ENCODE measurements around the gene ANKS1A.
"Not testable (repeated sequence)": the region's sequence is repeated elsewhere in the genome, so short reads cannot be mapped to it uniquely, and the experiment has no call there.

ANKS1A gene

GRCh38 chr6:35086636-35087360, 197.7 kb downstream of the ANKS1A start:
- no peak for DNase-seq (ENCODE audit: low spot score)

DNA sequence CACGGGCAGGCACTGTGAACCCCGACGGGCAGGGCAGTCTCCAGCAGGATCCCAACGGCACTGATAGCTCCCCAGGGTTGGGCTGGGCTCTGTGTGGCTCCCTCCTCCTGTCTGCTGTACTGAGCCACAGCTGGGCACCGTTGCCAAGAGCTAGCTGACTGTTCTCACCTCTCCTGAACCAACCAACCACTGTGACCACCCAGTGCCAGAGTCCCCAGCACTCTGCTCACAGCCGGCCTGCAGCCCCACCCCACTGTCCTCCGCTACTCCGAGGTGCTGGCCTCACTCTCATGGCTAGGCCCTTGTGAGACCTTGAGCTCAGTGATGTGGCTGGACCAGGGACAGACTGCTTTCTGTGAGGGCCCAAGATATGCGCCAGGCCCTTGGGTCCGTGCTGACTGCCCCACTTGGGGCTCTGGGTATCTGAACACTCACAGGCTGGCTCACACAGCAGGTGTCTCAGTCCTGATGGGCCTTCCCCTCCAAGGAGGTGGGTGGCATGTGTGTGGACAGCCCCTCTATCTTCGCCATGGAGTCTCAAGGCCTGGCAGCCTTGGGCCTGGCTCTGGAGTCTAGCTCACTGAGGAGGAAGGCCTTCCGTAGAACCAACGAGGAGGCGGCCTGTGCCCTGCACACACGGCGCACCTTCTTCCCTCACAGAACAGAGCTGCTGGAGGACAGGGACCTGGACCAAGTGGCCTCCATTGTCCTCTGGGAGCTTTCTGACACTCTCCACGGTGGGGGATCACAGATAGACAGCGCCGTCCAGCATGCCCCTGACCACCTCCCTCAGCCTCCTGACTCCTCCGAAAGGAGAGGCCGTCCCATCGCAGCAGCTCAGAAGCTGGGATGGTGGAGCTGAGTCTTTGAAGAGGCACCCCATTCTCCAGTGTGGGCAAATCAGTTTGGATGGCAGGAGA, 198.6 kb downstream of the ANKS1A start:
- no peak for DNase-seq (ENCODE audit: low spot score)

DNA sequence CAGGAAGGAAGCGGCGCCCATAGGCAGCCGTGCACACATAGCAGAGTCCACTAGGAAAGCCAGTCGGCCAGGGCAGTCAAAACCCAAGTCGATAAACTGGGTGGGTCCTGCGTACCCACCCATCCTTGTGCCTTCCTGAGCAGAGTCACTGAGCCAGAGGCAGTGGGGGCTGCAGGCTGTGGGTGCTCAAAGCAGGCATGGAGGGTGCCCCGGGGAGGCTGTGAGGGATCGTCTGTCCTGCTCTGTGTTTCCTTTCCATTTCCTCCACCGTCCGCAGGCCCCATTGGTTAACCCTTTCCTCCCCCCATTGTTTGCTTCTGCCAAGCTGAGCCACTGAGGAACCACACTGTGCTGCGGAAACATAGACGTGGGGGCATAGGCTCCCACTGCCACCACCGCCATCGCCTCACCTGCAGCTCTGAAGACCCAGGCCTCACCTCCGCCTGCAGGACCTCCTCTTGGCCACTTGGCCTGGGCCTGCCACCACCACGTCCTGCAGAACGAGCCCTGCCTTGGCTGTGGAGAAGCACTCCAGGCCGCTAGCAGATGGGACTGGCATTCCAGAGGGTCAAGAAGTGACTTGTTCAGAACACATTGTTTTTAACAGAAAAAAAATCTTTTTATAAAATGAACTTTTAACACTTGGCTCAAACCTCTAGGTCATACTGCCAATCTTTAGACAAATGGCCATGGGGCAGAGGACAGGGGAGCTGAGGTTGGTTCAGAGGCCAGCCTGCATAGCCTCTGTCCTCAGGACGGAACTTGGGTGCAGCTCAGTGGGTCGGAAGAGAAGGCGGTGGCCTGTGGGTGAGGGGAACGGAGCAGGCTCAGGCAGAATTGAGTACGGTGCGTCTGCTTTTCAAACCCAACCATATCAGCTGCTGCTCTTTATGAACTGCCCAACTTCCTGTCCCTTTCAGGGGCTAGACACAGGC, 199.5 kb downstream of the ANKS1A start:
- DNase-seq (ENCODE audit: low spot score), result no peak

DNA sequence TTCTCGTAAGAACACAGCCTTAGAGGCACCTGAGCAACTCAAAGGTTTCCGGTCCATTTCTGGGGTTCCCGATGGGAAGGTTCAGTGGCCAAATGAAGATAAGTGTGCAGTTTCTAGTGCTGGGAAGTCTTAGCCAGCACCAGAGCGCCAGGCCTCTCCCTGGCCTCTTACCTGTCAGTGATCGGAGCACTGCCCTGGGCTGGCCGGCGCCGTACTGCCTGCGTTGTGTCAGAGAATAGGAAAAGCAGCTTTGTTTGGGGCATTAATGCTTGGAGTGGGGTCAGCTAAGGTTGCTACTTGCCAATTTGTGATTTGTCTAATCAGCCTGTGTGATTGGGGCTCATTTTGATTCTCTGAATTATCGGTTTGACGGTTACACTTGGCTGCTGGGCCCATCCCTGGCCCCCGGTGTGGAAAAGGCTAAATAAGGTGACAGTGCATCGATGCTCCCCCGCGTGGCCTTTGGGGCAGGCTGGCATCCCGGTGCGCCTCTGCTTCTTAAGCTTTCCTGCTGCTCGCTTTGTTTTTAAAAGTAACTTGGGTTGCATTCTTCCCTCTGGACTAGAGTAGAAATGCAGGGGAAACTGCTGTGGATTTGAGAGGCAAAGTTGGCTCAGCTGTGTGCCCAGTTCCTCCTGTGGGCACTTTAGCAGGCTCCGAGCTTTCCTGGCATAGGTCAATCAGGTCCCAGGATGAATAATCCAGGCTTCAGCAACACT, 200.3 kb downstream of the ANKS1A start:
- no peak for DNase-seq (ENCODE audit: low spot score)

DNA sequence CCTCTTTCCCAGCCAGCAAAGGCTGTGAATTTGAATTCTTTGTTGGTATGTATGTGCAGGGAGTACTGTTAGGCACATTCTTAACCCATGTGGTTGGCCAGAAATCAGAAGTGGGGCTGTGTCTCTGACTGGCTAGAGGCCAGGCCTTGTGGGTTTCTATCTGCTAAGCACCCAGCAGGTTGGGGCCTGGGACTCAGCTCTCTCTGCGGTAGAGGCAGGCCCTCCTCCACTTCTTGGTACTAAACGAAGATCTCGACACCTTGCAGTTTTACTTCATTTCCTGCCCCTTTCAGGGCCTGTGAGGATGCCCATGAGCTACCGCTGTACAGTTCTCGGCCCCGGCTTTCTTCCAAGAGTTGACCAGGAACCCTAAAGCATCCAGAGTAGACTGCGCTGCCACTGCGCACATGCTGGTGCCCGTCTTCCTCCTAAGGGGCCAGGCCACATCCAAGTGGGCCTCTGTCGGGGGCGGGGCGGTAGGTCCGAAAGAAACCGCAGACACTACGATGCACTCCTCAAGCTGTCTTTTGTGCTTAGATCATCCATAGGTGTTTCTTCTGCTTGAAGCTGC, 201.0 kb downstream of the ANKS1A start:
- no peak for DNase-seq (ENCODE audit: low spot score)

DNA sequence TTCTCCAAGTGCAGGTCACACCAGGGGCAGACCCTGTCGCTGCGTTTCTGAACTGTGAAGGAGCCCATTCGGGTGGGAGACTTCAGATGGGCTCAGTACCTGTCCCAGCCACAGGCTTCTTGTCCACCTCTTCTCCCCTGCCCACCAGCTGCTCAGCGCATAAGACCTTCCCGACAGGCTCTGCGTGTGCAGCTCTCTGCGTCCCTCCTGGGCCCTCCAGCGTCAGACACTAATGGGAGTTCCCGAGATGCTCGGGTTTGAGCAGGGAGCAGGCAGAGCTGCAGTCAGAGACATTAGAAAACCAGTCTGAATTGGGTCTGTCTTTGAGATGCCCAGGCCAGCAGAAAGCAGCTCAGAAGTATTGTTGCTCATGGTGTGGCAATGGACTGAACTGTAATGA, 201.7 kb downstream of the ANKS1A start:
- DNase-seq (ENCODE audit: low spot score), result no peak

- no peak for DNase-seq (ENCODE audit: low spot score)
Observed at GRCh38 chr6:35091346-35092083, 202.5 kb downstream of the ANKS1A start.

DNA sequence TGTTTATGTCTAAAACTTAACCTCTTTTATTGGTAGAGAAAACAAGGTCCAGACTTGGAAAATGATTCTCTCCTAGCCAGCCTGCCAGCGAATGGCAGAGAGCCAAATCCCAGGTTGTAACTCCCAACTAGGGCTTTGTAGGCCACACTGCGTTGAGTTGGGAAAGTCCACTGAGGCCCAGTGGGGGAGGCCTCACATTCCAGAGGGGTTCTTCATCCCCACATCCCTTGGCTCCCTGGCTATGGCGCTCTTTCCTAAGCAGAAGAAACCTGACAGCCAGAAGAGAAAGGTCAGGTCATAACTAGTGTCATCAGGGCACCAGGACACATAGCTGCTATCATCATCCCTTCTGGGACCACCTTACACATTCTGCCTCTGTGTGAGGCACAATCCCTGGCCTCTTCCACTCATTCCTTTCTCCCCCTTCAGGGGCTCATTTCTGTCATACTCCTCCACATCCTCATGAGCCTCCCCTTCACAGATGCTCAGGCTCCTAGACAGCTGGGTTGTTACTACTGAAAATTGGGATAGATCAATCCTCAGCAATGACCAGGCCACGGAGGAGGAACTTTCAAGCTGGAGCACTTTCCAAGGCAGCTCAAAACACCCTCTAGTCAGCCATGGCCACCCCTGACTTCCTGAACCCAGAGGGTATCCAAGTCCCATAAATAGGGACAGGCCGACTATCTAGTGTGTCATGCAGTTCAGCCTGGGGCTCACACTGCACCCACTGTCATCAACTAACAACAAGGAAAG, 203.5 kb downstream of the ANKS1A start:
- peak; percentile 32 for DNase-seq (ENCODE audit: low spot score)

DNA sequence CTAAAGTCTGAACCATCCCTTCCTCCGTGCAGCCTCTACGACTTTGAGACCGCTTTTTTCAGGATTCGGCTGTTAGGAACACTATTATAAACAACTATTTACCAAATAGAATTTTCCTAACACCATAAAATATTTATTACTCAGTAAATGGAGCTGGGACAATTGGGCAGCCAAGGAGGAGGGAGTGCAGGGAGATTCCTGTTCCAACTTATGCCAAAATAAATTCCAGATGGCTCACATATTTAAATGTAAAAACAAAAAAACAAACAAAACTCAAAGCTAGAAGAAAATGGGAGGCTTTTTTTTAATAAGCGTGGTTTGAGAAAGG, 204.0 kb downstream of the ANKS1A start:
- DNase-seq (ENCODE audit: low spot score), result no peak

- no peak for DNase-seq (ENCODE audit: low spot score)
Observed at GRCh38 chr6:35093783-35094182, 204.7 kb downstream of the ANKS1A start.

DNA sequence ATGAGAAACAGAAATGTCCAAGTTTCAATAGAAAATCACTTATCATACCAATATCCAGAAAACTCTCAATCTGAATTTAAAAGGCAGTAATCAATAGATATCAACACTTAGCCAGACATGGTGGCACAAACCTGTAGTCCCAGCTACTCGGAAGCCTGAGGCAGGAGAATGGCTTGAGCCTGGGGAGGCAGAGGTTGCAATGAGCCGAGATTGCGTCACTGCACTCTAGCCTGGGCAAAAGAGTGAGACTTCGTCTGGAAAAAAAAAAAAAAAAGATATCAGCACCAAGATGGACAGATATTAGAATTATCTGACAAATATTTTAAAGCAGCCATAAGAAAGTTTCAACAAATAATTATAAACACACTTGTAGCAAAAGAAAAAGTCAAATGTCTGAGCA, 205.1 kb downstream of the ANKS1A start:
- DNase-seq (ENCODE audit: low spot score), result no peak

DNA sequence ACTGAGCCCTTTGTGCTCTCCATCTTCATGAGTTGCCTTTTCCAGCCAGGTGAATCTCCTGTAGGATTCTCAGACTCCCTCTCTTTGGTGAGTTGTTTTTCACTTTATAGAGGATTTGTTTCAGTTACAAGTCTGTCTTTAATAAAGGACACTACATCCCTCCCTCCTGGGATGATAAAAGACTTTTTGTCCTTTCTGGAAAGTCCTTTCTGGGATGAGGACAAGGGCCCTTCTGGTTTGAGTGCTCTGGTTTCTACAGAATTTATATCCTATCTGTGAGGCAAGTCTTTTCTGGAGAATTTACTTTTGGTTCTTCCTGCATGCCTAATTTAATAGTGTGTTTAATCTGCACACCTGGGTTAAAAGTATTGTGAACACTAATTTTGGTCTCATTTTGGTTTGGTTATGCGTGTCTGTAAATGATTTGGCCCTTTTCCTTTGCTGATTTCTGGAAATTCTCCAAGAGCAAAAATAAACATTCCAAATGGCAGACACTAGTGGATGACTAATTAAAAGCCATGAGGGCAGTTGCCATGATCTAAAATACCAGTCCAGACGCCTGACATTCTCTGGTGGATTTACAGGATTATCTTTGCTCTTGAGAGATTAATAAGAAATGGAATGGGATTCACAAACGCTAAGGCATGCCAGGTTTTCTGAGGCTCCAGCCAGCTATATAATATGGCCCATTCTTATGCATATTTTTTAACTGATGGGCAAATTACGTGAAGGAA, 207.2 kb downstream of the ANKS1A start:
- DNase-seq (ENCODE audit: low spot score), result peak; percentile 41

DNA sequence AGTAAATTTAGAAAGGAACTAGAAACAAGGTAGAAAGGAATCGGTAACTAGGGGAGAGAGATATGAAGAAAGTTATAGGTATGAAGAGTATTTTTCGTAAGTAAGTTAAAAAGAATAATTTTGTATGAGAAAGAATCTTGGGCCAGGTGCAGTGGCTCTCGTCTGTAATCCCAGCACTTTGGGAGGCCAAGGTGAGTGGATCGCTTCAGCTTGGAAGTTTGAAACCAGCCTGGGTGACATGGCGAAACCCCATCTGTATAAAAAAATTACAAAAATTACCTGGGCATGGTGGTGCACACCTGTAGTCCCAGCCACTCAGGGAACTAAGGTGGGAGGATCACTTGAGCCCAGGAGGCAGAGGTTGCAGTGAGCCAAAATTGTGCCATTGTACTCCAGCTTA, 210.1 kb downstream of the ANKS1A start:
- no peak for DNase-seq (ENCODE audit: low spot score)

- no peak for DNase-seq (ENCODE audit: low spot score)
Observed at GRCh38 chr6:35105078-35105477, 216.0 kb downstream of the ANKS1A start.

DNA sequence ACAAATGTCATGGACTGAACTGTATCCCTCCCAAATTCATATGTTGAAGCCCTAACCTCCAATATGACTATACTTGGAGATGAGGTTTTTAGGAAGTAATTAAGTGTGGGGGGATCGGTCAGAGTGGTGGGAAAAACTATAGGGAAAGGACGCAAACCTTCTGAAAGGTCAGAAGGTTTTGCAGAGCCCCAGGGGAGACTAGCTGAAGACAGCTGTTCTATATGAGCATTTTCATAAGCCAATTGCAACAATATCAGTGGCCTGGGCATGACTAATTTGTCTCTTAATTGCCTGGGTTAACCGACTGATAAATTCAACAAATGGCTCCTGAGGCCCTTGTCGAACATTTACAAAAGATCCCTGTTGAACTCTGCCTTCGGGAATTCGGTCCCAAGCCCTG, 217.0 kb downstream of the ANKS1A start:
- DNase-seq (ENCODE audit: low spot score), result not testable (repeated sequence)

DNA sequence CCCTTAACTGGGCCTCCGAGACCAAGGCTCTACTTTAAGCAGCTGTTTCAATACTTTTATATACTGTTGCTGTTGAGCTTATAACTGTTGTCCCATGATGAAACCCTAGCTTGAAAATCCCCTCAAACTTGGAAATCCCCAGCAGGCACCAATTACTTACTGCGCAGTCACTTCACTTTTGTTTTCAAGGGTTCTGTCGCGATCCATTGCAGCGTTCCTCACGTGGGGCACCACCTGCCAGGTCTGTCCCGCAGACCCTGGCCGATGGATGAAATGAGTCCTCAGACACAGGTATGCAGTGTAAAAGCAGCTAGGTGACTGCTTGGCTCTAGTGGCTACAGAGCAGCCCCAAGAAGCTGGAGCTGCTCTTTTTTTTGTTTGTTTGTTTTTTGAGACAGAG, 218.2 kb downstream of the ANKS1A start:
- not testable (repeated sequence) for DNase-seq (ENCODE audit: low spot score)

DNA sequence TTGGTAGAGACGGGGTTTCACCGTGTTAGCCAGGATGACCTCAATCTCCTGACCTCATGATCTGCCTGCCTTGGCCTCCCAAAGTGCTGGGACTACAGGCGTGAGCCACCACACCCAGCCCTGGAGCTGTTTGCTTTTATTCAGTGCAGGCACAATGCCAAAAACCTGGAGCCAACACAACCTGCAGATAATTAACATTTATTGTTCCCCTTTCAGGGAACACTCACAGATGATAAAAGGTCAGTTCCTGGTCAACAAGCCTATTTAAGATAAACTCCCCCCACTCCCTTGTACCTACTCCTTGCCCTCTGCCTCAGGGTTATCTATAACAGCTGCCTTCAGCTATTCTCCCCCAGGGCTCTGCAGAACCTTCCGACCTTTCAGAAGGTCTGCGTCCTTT, 218.7 kb downstream of the ANKS1A start:
- peak; percentile 4 for DNase-seq (ENCODE audit: low spot score)

- no peak for DNase-seq (ENCODE audit: low spot score)
Observed at GRCh38 chr6:35108309-35108885, 219.3 kb downstream of the ANKS1A start.

DNA sequence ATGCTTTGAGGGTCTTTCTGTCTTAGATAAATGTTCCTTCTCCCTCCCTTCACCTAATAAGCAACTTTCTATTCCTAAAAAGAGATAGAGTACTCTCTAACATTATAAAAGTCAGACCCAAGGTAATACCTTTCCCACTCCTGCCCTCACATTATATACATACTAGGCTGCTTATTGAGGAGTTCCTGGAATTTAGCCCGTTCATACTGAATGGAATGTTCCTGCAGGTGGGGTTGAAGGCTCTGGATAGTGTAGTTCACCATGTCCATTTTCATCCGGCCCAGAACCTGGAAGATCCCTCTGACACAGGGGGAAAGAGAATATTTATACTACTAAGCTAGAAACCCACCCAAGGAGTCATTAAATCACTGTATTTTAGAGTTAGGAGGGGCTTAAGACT, 231.7 kb downstream of the ANKS1A start:
- DNase-seq (ENCODE audit: low spot score), result no peak

All from LoVo (cell line).